GM03348 (cell line): ENCODE results near the gene SMAD4.
A peak's percentile ranks its signal among the peaks of the same experiment; 100 is the strongest.
"Not testable (repeated sequence)": the region's sequence is repeated elsewhere in the genome, so short reads cannot be mapped to it uniquely, and the experiment has no call there.

Experiments used
- DNase-seq: peaks from one replicate; pipeline ENCODE4 v3.0.0; 2012; ENCODE audit warnings: low spot score

The SMAD4 gene

DNA sequence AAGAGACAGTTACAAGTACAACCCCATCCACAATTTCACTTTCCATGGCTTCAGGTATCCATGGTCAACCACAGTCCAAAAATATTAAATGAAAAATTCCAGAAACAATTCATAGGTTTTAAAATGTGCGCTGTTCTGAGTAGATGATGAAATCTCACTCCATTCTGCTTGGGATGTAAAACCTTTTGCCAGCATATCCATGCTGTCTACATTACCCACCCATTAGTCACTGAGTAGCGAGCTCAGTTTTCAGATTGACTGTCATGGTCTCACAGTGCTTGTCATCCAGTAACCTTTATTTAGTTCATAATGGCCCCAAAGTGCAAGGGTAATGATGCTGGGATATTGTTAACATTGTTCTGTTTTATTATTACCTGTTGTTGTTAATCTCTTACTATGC is 40.5 kb downstream of the SMAD4 start:
- peak; percentile 71 for DNase-seq

DNA sequence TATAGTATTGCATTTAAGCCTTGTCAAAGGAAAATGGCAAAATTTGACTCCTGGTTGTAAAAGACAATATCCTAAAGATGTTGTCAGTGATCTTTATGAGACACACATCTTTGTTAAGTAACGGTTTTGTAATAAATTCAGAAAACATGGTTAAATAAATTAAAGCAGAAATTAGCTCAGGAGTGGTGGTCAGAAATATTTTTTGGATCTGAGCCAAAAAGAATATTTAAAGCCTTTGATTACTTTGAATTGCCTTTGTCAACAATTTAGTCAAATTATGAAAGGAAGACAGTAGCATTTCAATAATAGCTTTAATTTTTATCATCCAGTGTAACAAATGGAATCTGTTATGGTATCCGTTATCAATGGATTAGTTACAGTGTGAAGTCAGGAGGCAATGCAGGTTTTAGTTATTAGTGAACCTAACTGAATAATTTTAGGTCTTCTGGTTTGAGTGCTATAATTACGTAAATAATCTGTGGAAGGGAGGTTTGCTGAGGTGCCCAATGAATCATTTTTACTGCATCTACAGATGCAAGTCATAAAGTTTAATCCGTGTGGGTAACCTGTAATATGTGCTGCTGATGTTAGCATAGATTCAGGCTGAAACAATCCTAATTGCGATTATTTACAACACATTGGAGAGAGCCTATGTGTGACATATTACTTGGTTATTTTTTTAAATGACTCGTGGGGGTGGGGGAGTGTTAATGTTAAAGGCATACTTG is 42.7 kb downstream of the SMAD4 start:
- DNase-seq, result no peak

DNA sequence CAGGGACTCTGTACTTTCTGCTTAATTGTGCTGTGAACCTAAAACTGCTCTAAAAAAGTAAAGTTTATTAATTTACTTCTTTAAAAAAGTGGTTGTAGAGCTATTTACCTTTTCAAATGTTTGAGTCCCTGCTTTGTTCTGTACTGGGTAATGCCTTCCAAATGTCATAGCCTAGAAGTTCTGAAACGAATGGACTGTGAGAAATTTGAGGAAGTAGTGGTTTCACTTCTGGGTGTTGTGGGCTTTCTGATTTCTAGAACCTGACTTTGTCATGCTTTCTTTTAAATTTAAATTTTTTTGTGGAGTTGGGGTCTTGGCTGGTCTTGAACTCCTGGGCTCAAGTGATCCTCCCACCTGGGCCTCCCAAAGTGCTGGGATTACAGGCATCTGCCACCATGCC is 44.6 kb downstream of the SMAD4 start:
- no peak for DNase-seq

DNA sequence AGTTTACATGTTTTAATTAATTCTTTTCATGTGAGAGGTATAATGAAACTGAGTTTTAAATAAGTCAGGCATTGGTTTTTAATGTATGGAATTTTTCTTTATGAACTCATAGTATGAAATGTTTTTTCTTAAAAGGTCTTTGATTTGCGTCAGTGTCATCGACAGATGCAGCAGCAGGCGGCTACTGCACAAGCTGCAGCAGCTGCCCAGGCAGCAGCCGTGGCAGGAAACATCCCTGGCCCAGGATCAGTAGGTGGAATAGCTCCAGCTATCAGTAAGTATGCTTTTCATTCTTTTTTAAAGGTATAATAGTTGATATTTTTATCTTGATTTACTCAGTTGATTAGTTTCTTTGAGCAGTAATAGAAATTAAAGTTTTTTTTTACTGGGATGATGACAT is 46.5 kb downstream of the SMAD4 start:
- no peak for DNase-seq

DNA sequence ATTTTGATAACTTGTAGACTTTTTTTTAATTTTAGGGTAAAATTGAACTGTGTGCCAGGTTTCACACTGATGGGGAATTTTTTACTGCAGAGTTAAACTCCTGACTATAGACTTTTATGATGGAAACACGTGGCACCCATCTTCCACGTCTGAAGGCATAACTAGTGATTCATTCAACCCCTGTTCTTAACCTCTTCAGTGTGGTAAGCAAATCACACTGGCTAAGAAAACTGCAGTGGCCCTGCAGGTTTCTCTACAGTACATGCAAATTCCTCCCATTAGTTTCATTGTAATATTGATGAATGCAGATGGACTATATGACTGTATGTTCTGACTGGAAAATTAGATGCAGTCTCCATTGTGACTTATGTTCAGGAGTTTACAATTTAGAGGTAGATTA is 47.2 kb downstream of the SMAD4 start:
- DNase-seq, result peak; percentile 51

DNA sequence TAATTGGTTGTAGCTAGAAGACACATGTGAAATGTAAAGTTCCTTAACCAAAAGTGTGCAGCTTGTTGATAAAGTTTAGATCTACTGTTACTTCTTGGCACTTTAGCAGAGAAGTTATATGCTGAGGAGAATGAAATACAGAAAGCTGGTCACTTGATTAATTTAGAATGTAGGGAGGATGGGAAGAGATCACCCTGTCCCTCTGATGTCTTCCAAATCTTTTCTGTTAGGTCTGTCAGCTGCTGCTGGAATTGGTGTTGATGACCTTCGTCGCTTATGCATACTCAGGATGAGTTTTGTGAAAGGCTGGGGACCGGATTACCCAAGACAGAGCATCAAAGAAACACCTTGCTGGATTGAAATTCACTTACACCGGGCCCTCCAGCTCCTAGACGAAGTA is 48.0 kb downstream of the SMAD4 start:
- no peak for DNase-seq

DNA sequence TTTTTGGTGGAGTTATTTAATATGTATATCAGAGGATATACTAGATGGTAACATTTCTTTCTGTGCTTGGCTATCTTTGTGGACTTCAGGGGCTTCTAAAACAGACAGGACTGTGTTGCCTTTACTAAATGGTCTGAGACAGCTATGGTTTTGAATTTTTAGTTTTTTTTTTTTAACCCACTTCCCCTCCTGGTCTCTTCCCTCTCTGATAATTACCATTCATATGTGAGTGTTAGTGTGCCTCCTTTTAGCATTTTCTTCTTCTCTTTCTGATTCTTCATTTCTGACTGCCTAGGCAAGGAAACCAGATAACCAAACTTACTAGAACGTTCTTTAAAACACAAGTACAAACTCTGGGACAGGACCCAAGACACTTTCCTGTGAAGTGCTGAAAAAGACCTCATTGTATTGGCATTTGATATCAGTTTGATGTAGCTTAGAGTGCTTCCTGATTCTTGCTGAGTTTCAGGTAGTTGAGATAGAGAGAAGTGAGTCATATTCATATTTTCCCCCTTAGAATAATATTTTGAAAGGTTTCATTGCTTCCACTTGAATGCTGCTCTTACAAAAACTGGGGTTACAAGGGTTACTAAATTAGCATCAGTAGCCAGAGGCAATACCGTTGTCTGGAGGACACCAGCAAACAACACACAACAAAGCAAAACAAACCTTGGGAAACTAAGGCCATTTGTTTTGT is 52.7 kb downstream of the SMAD4 start:
- DNase-seq, result no peak

DNA sequence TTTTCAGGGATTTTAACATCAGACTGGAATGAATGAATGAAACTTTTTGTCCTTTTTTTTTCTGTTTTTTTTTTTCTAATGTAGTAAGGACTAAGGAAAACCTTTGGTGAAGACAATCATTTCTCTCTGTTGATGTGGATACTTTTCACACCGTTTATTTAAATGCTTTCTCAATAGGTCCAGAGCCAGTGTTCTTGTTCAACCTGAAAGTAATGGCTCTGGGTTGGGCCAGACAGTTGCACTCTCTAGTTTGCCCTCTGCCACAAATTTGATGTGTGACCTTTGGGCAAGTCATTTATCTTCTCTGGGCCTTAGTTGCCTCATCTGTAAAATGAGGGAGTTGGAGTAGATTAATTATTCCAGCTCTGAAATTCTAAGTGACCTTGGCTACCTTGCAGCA is 53.4 kb downstream of the SMAD4 start:
- DNase-seq, result no peak

DNA sequence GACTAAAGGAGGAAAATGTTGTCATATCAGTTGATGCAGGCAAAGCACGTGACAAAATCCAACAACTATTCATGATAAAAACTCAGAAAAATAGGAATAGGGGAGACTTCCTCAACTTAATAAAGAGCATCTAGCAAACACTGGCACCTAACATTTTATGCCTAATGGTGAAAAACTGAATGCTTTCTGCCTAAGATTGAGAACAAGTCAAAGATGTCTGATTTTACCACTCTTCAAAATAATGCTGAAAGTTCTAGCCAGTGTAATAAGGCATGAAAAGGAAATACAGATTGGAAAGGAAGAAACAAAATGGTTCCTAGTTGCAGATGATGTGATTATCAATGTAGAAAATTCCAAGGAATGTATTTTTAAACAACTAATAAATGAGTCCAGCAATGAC is 58.4 kb downstream of the SMAD4 start:
- no peak for DNase-seq

DNA sequence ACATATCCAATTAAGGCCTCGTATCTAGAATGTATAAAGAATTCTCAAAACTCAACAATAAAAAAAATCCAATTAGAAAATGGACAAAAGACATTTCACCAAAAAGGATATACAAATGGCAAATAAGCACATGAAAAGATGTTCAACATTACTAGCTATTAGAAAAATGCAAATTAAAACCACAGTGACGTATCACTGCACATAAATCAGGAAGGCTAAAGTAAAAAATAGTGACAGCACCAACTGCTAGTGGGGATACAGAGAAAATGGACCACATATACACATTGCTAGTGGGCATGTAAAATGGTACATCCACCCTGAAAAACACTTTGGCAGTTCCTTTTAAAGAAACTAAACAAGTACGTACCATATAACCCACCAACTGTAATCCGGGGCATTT is 59.7 kb downstream of the SMAD4 start:
- DNase-seq, result no peak

DNA sequence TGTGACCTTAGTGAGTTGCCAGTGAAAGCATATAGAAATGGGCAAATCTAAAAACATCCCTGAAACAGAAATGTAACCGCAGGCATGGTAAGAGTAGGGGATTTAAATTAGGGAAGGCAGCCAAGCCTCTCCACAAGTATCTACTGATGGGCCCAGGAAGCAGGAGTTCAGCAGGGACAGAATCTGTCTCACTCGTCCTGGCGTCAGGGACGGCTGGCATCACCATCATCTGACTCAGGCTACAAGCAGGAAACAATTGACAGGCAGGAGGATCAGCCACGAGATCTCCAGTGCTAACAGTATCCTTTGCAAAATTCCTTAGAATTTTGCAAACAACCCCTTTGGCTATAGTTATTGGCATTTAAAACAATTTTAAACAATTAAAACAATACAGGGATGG is 61.3 kb downstream of the SMAD4 start:
- no peak for DNase-seq

DNA sequence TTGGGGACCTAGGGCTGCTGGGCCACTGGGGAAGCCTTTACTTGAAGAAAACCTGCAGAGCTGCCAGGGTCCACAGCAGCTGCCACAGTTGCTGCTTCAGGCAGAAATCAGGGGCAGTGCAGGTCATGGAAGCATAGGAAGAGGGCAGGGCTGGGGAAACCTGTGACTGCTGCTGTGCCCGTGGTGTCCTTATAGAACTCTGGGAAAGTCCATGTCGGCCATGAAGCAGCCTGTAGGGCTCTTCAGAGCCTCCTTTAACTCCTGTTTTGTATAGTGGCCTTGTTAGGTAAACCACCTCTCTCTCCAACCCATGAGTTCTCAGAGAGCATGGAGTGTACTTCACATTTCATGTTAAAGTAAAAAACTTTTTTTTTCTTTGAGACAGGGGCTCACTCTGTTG is 62.1 kb downstream of the SMAD4 start:
- DNase-seq, result no peak

DNA sequence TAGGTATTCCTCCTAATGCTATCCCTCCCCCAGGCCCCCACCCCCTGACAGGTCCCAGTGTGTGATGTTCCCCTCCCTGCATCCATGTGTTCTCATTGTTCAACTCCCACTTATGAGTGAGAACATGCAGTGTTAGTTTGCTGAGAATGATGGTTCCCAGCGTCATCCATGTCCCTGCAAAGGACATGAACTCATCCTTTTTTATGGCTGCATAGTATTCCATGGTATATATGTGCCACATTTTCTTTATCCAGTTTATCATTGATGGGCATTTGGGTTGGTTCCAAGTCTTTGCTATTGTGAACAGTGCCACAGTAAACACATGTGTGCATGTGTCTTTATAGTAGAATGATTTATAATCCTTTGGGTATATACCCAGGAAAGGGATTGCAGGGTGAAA is 63.0 kb downstream of the SMAD4 start:
- DNase-seq, result not testable (repeated sequence)

DNA sequence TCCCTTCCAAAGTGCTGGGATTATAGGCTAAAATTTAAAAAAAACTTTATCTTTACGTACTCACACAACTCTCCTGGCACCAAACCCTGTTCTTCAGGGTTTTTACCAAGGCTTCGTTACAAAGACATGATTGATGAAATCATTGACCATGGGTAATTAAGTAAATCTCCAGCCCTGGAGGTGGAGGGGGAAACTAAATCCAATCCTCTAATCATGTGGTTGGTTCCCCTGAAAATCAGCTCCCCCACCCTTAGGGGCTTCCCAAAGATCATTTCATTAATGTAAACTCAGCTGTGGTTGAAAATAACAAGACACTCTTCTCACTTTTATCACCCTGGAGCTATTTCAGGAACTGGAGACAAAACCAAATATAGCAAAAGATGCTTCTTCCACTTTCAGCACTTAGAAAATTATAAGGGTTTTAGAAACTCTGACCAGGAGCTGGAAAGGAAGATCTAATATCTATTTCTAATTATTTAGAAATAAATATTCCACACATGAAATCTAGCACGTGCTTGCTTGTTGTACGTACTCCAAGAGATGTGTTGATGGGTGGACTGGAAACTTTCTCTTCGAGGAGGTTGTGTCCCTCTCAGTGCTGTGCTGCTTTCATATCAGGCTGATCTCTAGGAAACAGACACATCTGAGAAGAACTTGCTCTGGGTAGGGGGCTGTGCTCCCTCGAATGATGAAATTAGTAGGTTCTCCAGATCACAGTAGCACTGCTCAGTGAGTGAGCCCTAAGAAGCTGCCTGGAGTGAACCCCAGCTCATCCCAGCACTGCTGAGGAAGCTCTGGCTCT is 67.2 kb downstream of the SMAD4 start:
- no peak for DNase-seq

DNA sequence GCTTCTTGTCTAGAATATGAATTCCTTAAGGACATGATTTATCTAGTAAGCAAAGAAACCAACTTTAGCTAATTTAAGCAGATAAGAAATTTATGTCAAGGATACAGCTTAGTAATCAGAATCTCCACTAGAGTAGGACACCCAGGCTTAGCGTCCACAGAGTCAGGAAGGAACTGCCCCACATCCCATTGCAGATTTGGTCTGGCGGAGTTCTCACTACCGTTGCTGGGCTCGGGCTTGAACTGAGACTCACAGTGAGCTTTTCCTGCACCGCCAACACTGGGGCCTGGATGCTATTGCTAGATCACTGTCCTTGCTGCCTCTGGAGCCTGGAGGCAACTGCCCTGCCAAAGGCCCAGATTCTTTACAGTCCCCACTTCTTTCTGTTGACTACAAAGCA is 68.1 kb downstream of the SMAD4 start:
- no peak for DNase-seq

DNA sequence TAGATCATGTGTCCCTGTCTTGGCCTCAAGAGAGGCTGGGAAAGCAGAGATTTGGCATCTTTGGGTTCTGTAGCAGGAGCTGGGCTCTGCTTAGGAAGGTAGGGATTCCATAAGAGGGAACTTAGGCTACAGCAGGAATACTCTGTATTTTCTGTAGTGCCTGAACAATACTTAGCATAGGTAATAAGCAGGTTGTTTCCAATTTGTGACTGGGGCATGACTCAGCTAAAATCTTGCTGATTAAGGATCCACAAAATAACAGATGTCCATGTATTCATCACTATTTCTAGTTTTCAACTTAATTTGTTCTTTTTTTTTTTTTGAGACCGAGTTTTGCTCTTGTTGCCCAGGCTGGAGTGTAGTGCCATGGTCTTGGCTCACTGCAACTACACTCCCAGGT is 68.5 kb downstream of the SMAD4 start:
- DNase-seq, result no peak

DNA sequence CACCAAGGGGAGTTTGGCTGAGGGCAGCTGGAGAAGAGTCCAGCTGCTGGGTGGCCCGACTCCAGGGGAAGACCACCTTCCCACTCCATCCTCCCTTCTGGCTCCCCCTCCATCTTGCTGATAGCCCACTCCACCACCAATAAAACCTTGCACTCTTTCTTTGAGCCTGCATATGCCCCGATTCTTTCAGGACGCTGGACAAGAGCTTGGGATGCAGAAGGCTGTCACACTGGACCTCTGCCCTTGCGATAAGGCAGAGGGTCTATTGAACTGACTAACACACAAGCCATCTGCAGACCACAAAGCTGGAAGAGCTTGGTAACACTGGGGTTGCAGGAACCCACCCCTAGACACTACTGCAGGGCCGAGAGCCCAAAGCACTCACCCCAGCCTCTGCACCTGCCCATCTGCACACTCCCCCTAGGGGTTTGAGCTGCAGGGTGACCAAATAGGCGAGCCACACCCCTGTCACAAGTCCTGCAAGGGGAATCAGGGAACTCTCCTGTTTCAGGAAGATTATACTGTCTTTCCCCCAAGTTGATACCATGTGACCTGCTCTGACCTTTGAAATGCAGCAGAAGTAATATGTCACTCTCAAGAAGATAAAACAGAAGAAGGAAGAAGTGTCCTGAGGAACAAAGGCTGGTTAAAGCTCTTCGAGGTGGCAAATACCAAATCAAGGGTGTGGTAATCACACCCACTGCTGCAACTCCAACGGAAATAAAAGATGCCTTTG is 70.5 kb downstream of the SMAD4 start:
- no peak for DNase-seq

DNA sequence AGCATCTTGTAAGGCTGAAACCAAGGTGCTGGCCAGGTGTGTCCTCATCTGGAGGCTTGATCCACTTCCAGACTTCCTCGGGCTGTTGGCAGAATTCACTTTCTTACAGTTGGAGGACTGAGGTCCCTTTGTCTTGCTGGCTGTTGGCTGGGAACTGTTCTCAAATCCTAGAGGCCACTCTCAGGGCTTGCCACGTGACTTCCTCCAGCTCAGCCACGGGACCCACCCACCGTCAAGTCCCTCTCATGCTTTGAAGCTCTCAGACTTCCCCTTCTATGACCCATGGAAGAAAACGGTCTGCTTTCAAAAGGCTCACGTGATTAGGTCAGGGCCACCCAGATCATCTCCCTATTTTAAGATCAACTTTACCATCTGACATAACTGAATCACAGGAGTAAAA is 77.1 kb downstream of the SMAD4 start:
- no peak for DNase-seq

DNA sequence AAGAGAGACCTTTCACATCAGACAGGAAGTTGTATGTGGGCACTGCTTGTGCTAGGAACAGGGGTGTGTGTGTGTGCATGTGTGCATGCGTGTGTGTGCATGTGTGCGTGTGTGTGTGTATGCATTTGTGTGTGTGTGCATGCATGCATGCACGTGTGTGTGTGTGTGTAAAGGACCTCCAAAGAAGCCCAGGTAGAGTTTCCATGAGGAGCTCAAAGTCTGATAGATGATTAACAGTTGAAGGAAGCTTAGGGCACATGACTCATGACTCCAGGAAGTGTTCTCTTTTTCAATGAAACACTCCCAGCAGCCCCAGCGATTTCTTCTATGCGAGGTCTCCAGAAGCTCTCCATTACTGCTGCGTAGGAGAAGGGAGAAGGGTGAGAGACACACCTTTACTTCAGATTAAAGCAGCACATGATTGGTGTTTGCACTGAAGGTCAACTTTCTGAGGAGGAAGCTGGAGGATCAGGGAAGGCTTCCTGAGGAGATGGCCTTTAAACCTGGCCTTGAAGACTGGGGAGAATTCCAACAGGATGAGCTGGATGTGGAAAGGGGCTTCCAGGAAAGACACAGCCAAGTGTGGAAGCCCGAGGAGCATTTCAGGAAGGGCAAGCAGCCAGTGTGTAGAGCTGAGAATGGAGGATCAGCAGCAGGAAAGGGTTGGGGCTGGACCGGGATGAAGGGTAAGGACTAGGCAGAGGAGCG is 77.7 kb downstream of the SMAD4 start:
- DNase-seq, result no peak

DNA sequence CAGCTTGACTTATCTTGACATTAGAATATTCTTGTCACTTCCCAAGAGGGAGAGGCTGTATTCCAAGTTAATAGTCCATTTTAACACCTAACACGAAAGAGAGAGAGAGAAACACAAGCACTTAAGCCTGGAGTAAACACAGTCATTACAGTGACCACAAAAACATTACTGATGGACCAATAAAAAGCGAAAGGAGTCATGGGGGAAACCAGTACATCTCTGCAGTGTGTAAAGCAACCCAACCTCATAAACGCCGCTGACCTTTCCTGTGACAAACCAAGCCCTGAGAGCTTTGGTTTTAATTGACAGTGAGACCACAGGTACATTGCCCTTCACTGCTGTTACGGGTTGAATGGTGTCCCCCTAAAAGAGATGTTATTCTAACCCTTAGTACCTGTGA is 78.3 kb downstream of the SMAD4 start:
- DNase-seq, result no peak

DNA sequence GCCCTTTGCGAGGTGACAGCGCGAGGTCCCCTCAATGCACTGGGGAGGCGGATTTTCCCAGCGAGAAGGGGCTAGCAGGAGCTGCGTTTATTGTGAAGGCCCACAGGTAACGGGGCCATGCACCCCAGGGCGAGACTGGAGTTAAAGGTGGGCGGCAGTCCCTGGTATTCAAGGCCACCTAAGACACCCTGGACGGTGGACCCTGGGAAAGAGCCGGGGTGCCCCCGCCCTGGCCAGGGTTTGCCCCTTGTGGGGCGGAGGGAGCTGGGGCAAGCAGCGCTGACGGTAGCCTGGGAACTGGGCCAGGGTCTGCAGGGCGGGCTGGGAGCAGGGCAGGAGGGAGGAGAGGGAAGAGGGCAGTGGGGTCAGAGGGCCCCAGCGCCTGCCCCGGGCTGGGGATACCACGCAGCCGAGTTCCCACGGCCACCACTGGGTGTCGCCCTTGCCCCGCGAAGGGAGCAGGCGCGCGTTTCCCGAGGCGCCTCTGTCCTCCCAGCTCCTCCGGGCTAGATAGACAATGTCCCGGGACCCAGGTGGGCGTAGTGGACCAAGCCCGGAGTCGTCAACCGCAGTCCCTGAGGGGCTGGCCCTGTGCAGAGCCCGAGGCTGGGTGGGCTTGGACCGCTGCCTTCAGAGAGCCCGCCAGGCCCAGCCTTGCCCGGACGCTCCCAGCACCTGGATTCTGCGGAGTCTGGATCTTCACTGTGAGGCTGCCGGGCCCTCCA is 80.2 kb downstream of the SMAD4 start:
- peak; percentile 94 for DNase-seq
